Fibroblast of the aortic adventitia (primary cell): ENCODE results near the gene GKAP1. TPM values are rescaled to one million over a fixed set of nuclear protein-coding genes. Genes with fewer than 3 reads are reported as not detected.
A peak's percentile ranks its signal among the peaks of the same experiment; 100 is the strongest.

Experiments
- DNase-seq: peaks from one replicate; pipeline ENCODE4 v3.0.0-alpha.2; 2010; ENCODE audit warnings: low read depth
- H3K4me3 ChIP-seq: 2 replicates; pipeline ENCODE4 v1.5.1; 2011; ENCODE audit warnings: low read depth, mild to moderate bottlenecking, control low read depth, low read length, moderate library complexity
- CTCF ChIP-seq: IDR thresholded peaks from 2 replicates; pipeline ENCODE4 v1.5.1; 2011; ENCODE audit warnings: mild to moderate bottlenecking, low read length, control low read depth, inconsistent platforms; ENCODE audit not compliant: insufficient read depth
- total RNA-seq: library from RNA; depleted of rRNA; stranded (reverse); fragments of >200 nt; gene quantifications from 2 replicates; pipeline ENCODE4 v1.2.3, GENCODE V29; 2012; ENCODE audit warnings: low replicate concordance

GKAP1 gene
- total RNA-seq, 1 donor: 1.4 TPM

DNA sequence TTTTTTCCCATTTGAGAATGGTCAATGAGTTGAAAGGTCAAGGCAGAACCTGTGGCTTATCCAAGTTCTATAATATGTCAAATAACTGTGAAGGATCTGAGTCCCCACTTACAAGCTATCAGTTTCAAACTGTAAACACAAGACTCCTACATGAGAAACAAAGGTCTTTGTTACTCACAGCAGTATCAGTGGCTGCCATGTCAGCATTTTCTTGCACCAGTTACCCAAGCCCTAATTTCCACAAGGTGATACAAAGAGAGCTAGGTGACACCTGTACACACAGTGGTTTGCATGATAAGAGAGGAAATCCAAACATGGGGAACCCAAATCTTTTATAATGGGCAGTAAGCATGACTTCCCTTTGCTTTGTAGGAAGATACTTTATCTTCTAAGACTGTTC lies 101.8 kb downstream of the GKAP1 start:
- no peak for DNase-seq
- H3K4me3 ChIP-seq: no peak overlapping the region
- TF ChIP-seq CTCF: no peak

DNA sequence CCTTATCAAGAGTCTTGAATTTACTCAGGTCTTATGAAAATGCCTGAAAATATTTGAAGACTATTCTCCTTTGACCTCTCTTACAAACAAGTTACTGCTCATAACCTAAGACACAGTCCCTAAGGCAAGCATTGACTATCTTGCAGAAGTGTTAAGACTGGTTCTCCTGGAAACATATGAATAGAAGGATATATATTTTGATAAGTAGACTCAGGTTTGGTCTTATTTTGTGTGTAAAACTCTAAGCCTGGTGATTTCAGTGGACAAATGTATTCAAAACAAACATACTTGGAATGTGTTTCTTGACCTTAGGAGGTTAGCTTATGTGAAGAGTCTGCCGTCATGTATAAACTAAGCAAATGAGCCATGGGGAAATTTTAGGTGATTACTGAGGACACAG lies 102.3 kb downstream of the GKAP1 start:
- DNase-seq: no peak
- H3K4me3 ChIP-seq: no peak overlapping the region
- no peak for TF ChIP-seq CTCF

GRCh38 chr9:83714329-83714728 lies 103.2 kb downstream of the GKAP1 start:
- DNase-seq: peak; percentile 10
- peak; percentile 55 for TF ChIP-seq CTCF
- H3K4me3 ChIP-seq: no peak overlapping the region

DNA sequence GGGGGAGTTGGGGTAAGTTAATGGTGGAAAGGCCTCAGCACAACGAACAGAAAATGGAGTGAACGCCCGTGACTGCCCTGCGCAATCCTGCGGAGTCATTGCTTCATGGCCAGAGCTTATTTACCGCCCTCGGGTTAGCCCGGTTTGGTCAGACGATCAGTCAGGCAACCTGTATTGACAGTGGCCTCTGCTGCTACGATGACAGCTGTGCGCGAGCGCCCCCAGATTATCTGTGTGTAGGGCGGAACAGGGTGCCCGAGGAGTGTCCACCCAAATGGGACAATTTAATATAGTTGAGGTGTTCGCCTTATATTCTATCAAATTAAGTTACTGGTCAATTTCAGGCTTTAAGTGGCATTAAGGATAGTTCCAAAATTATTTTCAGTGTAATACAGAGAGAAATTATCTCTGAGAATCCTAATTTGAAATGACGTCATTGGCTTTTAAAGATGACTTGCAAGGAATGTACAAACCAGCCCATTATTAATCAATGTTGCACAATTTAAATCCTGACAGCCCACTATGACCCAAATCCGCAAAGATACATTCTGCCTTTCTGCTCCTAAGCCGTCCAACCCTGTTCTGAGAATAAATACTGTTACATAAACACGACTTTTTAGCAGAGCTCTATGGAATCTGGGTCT lies 108.9 kb downstream of the GKAP1 start:
- TF ChIP-seq CTCF: no peak
- DNase-seq: peak; percentile 55
- H3K4me3 ChIP-seq: peak overlapping the region; percentile 95

- peak within 1 kb of the TSS; percentile 95 for H3K4me3 ChIP-seq
- peak; percentile 97 for DNase-seq
- TF ChIP-seq CTCF: no peak
These were observed 109.6 kb downstream of the GKAP1 start, which contains the start of gene UBQLN1 for GRCh38 chr9:83707768-83708514. TSS of gene UBQLN1 (minus strand) at chr9:83707958. CDS start at chr9:83707679, 279 bp downstream.

GRCh38 chr9:83707518-83707767 lies 110.1 kb downstream of the GKAP1 start:
- peak overlapping the region; percentile 95 for H3K4me3 ChIP-seq
- no peak for TF ChIP-seq CTCF
- DNase-seq: no peak
